Psoas muscle (tissue), 8 donors: ENCODE measurements around the gene PPFIA1. TPM values are rescaled to one million over a fixed set of nuclear protein-coding genes. Genes with fewer than 3 reads are reported as not detected.

ENCODE experiments used
- ATAC-seq, 4 donors: fragments of 200-7000 bp; cut with Tn5 transposase; one replicate each; pipeline ENCODE4 v1.9.1; 2020; ENCODE audit warnings: moderate library complexity in 3 of 4, mild to moderate bottlenecking in 2 of 4
- DNase-seq, 2 donors: peaks; one replicate each; pipeline ENCODE4 v3.0.0-alpha.2; 2020
- H3K27ac ChIP-seq: fragments of 200-600 bp; one replicate; pipeline ENCODE4 v1.8.0; 2022
- H3K27me3 ChIP-seq, 3 donors: fragments of 200-600 bp in 1 of 3; one replicate each; pipeline versions ENCODE4 v1.6.1 to v1.8.0; 2013 to 2022; ENCODE audit warnings: low read length in 2 of 3, mild to moderate bottlenecking in 2 of 3, moderate library complexity in 1 of 3; ENCODE audit not compliant: insufficient read depth in 3 of 3
- H3K36me3 ChIP-seq, 2 donors: fragments of 200-600 bp in 1 of 2; one replicate each; pipeline versions ENCODE4 v1.6.1 to v1.8.0; 2013 to 2022; ENCODE audit warnings: low read depth in 1 of 2, mild to moderate bottlenecking in 1 of 2, moderate library complexity in 1 of 2; ENCODE audit not compliant: insufficient read depth in 1 of 2
- H3K4me1 ChIP-seq: fragments of 200-600 bp; one replicate; pipeline ENCODE4 v1.8.0; 2022
- H3K4me3 ChIP-seq: fragments of 200-600 bp; one replicate; pipeline ENCODE4 v1.8.0; 2022; ENCODE audit warnings: mild to moderate bottlenecking
- H3K9me3 ChIP-seq: fragments of 200-600 bp; one replicate; pipeline ENCODE4 v1.8.0; 2022
- WGBS, 3 donors: extraction: QIAGEN DNeasy Blood & Tissue Kit; methylation state at CpG; one replicate each; pipeline versions ENCODE4 v1.1.6 to v1.1.7; 2013; 5-methylcytosine and 5-hydroxymethylcytosine counted together
- intact Hi-C, 2 donors: fragments of 100-400 bp; cut with DNase I; formaldehyde crosslinking; loops; one replicate each; pipeline versions ENCODE4 v1.11.0 to v1.14.2; 2022
- polyA plus RNA-seq, 3 donors: library from polyadenylated mRNA; stranded (reverse); fragments of 200-250 nt; gene quantifications; one replicate each; pipeline ENCODE4 v1.2.3, GENCODE V29; 2013
- total RNA-seq, 4 donors: library from RNA; stranded (reverse); fragmentation: NEBNext Ultra II Directional in 2 of 4; extraction: Animal tissue kit (Norgen Biotek cat#: 25700) in 2 of 4; gene quantifications; one replicate each; pipeline versions ENCODE4 v1.2.1 to v1.2.4, GENCODE V29; 2021 to 2023
- TF ChIP-seq, protein P1 (sequence below): fragments of 200-600 bp; IDR thresholded peaks from one replicate; pipeline ENCODE4 v1.8.0; 2022; ENCODE audit warnings: antibody characterized with exemption
- donor health status: healthy with polysubstance abuse.
- donor health status: DM: no; HTN: no; CAD: no; lungs with moderate emphysema.
- donor health status: Bipolar disorder and iron deficiency.
- donor health status: healthy.
- donor health status: DM: yes; HTN: yes; CAD: no.
- donor health status: DM: no; HTN: no; CAD: no.
- donor health status: DM: no; HTN: no; CAD: no.
- donor health status: DM: yes; HTN: yes; CAD: no.

The PPFIA1 gene
- total and polyA plus RNA-seq, 7 donors: 16.7 to 49.5 (median 34.3) TPM

DNA sequence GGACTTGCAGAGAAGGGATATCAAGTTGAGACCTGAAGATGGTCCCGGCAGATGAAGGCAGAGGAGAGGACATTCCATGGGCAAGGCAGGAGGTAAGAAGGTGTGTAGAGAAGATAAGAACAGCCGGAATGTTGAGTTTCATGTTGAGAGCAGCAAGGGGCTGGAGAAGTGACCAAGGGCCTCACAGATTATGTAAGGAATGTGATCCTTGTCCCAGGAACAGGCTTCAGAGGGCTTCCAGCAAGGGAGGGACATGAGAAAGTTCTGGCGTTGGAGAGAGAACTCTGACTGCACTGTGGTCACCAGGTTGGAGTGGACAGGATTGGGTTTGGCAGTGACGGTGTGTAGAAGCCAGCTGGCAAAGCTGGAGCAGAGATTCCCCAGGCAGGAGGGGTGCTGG lies 27.6 kb upstream of the PPFIA1 start:
- Histone ChIP-seq H3K27me3 (peaks cover 0 to 6% (median 0%) of the 10 kb centered on the region in 3 donors), H3K4me3 (no peak overlapping the region), H3K9me3 (no peaks in the 10 kb centered on the region), H3K36me3 (no peaks in the 10 kb centered on the region), H3K27ac (no peak overlapping the region), H3K4me1 (no peaks in the 10 kb centered on the region)
- ATAC-seq (no peak), DNase-seq (peak in 1 of 2 donors; percentile 4)
- TF ChIP-seq, protein P1, sequence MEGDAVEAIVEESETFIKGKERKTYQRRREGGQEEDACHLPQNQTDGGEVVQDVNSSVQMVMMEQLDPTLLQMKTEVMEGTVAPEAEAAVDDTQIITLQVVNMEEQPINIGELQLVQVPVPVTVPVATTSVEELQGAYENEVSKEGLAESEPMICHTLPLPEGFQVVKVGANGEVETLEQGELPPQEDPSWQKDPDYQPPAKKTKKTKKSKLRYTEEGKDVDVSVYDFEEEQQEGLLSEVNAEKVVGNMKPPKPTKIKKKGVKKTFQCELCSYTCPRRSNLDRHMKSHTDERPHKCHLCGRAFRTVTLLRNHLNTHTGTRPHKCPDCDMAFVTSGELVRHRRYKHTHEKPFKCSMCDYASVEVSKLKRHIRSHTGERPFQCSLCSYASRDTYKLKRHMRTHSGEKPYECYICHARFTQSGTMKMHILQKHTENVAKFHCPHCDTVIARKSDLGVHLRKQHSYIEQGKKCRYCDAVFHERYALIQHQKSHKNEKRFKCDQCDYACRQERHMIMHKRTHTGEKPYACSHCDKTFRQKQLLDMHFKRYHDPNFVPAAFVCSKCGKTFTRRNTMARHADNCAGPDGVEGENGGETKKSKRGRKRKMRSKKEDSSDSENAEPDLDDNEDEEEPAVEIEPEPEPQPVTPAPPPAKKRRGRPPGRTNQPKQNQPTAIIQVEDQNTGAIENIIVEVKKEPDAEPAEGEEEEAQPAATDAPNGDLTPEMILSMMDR: no peak
- 68 to 76% (median 73%) methylated on average over 4 of the region's 4 CpGs for WGBS, 3 donors
- intact Hi-C loops: no loop called here

DNA sequence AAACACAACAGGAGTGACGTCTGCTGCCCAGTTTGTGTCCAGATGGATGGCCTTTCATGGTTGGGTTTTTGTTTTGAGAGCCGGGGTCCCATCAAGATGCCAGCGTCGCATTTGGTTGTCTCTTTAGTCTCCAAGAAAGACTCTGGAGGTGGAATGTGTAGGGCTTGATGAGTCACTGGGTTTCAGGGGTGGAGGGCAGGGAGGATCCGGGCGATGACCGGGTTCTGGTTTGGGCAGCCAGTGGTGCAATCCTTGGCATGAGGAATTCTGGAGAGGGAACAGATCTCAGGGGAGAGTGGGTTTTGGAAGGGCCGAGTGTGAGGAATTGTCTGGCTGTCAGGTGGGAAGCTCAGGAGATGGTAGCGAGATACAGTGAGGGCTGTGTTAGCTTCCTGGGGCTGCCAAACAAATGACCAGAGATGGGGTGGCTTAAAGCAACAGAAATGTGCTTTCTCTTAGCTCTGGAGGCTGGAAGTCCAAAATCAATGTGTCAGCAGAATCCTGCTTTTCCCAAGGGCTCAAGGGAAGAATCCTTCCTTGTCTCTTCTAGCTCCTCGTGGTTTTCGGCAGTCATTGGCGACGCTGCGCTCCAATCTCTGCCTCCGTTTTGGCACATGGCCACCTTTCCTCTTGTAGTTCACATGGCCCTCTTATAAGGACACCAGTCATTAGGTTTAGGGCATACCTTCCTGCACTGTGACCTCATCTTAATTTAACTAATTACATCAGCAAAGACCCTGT lies 26.4 kb upstream of the PPFIA1 start:
- DNase-seq: peak in 1 of 2 donors; percentile 20
- Histone ChIP-seq H3K9me3 (no peaks in the 10 kb centered on the region), H3K4me1 (no peaks in the 10 kb centered on the region), H3K4me3 (no peak overlapping the region), H3K27me3 (peaks cover 0 to 6% (median 0%) of the 10 kb centered on the region in 3 donors), H3K36me3 (no peaks in the 10 kb centered on the region), H3K27ac (no peak overlapping the region)
- 80 to 83% (median 81%) methylated on average over 15 of the region's 15 CpGs for WGBS, 3 donors
- ATAC-seq: no peak
- TF ChIP-seq, protein P1: no peak
- intact Hi-C loops: no loop called here

DNA sequence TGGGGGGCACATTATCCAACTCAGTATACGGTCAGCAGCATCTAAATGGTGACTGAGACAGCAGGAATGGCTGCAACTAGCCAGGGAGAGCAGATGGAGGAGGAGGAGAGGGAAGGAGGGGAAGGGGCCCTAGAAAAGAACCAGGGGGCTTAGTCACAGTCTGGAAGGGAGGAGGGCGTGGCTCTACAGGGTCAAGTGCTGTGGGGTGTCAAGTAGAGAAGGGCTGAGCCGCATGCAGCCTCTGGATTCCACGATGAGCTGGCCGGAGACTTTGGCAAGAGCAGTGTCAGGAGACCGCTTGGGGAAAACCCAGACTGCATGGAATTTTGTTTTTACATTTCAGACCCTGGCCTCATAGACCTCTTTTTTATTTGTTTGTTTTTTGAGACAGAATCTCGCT lies 25.8 kb upstream of the PPFIA1 start:
- no peaks in the 10 kb centered on the region for H3K4me1 ChIP-seq
- no peak for ATAC-seq
- peaks cover 0 to 2% (median 0%) of the 10 kb centered on the region in 3 donors for H3K27me3 ChIP-seq
- no peaks in the 10 kb centered on the region for H3K9me3 ChIP-seq
- no peak overlapping the region for H3K27ac ChIP-seq
- intact Hi-C loops: no loop called here
- peak in 1 of 2 donors; percentile 28 for DNase-seq
- no peaks in the 10 kb centered on the region for H3K36me3 ChIP-seq
- TF ChIP-seq, protein P1: no peak
- no peak overlapping the region for H3K4me3 ChIP-seq
- WGBS, 3 donors: 64 to 71% (median 68%) methylated on average over 7 of the region's 7 CpGs

DNA sequence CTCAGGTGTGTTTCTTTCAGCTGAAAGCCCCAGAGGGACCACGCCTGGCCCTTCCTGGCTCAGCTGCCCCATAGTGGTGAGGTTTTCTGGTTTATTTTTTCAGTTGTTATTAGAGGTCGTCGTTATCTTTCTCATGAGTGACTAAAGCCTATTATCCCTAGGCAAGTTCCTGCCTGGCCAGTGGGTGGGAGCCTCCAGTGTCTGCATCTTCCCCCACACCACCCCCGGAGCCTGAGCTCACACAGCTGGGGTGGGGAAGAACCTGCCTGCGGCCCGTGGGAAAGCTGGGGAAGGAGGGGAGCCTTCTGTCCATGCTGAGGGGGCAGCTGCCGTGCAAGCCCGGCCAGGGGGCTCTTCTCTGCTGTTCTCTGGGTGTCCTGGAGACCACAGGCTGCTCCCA lies 24.3 kb upstream of the PPFIA1 start:
- no peaks in the 10 kb centered on the region for H3K9me3 ChIP-seq
- intact Hi-C loops: no loop called here
- 66 to 74% (median 71%) methylated on average over 7 to 8 of the region's 8 CpGs for WGBS, 3 donors
- TF ChIP-seq, protein P1: no peak
- no peak overlapping the region for H3K27ac ChIP-seq
- H3K27me3 ChIP-seq: no peaks in the 10 kb centered on the region
- H3K4me1 ChIP-seq: no peaks in the 10 kb centered on the region
- H3K4me3 ChIP-seq: no peak overlapping the region
- H3K36me3 ChIP-seq: no peaks in the 10 kb centered on the region
- ATAC-seq: no peak
- DNase-seq: no peak
